Raji (cell line): ENCODE data around the gene FOXP1.

ENCODE experiments used
- POLR2A ChIP-seq: IDR thresholded peaks from 2 replicates; pipeline ENCODE4 v1.6.1; 2011; ENCODE audit warnings: low read depth, low read length, control low read depth; ENCODE audit not compliant: insufficient read depth

The FOXP1 gene

DNA sequence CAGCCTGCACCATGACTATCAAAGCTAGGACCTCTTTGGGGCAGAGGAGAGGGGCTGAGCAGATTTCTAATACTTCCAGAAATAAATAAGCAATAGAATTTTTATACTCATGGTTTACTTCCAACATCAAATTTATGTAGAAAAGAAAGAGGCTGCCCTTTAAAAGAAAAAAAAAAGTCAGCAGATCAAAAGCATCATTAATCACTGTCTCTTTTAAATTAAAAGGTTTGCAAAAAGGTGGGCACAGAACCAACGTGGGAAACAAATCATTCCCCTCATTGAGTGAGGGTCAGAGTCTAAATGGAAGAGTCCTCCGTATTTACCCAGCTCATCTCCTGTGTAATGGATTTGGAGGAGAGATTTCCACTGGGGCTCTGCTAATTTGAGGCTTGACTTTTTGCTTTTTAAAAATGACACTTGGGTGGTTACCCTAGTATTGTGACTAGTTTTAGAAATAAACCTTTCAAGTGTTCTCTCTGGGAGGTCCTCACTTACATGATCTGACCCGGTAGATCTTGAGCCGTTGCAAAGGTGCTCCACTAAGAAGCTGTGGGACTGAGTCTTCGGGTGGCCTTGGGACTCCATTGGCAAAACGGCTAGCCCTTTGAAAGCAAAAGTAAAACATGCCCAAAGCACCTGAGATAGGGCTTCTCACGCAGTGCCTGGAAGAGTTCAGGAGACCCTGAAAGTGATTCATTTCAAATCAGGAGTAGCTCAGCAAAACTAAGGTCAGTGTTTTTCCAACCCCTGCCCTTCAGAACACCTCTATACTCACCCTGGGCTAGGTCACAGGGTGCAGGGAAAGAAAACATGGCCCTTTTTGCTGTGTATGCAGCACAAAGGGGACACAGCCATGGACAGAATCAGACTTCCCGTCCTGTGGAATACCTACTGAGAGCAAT lies 320.9 kb downstream of the FOXP1 start:
- TF ChIP-seq POLR2A, result no peak

DNA sequence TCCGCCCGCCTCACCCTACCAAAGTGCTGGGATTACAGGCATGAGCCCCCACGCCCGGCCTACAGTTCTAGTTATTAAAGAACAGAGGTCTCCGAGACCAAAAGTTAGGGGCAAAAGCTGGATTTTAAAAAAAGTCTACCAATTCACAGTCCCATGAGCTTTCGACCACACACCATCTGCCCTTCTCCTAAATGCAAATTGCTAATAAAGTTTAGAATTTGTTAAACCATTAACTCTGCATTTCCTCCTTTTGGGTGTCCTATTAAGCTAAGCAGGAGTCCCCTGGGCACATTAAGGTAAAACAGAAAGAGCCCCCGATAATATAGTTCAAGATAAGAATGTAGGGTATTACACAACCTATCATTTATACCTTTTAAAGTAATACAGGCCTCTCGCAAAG lies 322.7 kb downstream of the FOXP1 start:
- no peak for TF ChIP-seq POLR2A

DNA sequence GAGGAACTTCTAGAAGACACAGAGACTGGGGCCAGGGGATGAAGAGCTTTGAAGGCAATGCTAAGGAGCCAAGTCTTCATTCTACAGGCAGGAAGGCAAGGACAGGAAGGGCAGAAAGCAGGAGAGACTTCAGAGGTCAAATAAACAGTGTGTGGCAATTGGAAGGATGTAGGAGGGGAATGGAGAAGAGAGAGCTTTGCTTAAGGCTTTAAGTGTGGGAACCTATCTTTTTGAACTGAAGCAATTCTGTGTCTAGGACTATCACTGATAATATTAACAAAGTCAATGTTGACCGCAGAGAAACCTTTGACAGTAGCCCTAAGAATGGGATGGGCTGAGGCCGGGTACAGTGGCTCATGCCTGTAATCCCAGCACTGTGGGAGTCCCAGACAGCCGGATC lies 325.0 kb downstream of the FOXP1 start:
- TF ChIP-seq POLR2A, result no peak

DNA sequence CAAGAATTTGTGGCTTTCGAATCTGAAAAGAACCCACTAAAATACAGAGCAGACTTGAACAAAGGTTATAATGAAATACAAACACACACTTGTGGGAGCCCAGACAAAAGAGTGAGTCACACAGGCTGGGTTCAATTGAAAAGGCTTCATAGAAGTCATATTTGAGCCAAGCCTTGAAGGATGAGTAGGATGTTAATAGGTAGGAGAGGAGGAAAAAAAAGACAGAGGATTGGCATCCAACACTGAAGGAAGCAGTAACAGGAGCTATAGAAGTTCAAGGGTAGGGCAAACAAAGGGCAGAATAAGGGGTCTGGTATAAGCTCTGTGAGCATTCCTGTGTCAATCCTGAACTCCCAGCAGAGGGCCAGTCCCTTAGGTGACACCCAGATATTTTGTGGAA lies 325.4 kb downstream of the FOXP1 start:
- TF ChIP-seq POLR2A, result no peak

DNA sequence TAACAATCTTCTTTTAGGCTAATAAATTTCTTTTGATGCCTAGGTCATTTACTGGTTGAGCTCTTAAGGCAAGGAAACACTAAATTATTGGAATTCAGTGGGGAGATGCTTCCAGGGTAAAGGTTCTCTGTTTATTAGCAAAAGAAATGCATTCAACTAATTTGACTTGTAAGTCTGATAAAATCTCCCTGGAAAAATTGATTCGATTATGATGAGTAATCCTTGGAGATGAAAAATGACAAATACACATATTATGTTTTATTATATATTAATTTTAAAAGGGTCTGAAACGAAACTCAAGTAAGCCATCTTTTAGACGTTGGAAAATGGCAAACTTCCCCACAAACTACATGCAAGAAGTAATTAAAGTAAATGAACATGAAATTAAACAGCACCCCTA lies 328.0 kb downstream of the FOXP1 start:
- no peak for TF ChIP-seq POLR2A

DNA sequence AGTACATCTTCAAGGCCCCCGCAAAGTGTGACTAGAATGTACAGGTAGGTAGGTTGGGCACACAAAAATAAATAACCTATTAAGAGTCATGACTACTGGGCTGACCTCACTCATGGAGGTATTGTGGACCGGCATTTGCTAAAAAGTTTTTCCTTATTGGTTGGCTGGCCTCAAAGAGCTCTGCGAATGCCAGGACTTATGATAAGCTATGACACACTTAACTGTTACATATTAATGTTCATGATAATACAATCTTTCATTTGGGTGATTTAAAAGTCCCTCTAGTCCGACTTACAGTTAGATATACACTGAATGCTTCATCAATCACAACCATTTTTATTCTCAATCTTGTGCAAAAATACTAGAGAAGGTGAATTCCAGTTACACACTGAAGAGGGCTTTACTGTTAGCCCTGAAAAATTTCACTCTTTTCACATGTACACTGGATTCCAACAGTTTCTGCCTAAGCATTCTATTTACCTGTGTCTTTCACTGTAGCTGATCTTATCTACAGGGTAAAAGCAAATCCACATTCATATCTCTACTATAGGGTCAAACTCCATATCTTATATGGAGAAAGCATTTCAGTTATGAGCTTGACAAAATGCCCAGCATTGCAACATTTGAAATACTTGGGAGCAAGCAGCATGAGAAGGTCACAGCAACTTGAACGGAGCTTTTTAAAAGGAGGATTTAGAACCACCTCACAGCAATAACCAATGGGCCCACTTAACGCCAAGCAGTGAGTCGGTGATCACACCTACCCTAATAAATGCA lies 329.1 kb downstream of the FOXP1 start:
- no peak for TF ChIP-seq POLR2A

DNA sequence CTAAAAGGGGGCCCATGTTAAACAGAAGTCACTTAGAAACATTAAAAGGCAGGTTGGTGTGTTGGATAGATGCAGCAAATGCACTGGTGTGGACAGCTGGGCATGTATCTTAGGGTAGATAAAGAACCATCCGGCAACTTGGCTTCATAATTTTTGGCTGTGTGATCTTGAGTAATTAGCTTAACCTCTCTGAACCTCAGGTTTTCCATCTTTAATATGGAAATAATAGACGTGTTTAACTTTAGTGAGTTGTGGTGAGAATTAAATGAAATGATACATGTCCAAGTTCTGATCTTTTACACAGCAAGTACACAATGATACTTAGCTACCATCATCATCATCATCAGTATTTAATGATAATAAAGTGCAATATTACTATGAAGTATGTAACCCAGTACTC lies 330.4 kb downstream of the FOXP1 start:
- TF ChIP-seq POLR2A, result no peak

DNA sequence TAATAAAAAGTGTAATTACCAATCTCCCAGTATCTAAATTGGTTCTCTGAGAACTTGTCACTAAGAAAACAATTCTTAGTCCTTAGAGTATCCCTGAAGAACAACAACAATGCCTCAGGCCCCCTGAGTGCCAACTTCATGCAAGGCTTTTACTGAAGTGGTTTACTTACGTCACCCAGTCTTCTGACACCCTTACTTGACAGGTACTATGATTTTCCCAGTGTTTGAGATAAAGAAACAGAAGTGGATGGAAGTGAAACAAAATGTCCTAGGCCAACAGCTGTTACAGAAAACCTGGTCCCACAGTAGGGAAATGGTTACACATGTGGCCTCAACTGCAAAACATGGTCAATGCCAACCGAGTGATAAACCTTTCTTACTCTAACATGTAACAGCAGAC lies 331.1 kb downstream of the FOXP1 start:
- no peak for TF ChIP-seq POLR2A

DNA sequence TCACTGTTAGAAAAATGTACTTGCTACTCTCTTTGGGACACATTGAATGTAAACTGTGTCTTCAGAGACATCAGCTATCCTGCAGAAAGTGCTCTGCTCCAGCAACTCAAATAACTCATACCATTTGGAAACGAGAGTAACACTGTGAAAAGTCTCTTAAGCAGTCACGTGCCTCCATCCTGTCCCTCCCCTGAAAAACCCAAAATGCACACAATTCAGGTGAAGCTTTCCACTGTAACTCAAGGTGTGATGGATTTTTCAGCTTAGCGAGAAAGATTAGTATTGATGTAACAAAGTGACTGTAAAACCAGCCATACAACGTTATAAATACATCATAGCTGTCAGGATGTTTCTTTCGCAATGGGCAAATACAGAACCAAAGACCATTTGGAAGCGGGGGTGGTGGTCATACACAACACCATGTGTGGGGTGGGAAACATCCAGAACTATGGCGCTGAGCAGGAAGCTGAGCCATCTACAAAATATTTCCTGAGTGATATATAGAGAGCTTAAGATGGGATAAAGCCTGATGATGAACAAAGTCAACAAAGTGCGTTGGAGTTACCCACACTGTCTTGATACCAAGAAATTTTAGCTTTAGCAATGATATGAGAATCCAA lies 332.3 kb downstream of the FOXP1 start:
- TF ChIP-seq POLR2A, result no peak

DNA sequence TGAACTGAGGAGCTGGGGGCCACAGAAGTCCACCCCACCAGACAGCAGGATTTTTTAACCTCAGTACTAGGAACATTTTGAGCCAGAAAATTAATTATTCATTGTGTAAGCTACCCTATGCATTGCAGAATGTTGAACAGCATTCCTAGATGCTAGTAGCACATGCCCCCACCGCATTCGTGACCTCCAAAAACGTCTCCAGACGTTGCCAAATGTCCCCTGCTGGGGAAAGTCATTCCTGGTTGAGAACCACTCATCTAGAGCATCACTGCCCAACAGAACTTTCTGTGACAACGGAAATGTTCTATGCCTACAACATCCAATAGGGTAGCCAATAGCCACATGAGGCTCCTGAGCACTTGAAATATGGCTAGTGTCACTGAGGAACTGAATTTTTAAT lies 333.5 kb downstream of the FOXP1 start:
- TF ChIP-seq POLR2A, result no peak

DNA sequence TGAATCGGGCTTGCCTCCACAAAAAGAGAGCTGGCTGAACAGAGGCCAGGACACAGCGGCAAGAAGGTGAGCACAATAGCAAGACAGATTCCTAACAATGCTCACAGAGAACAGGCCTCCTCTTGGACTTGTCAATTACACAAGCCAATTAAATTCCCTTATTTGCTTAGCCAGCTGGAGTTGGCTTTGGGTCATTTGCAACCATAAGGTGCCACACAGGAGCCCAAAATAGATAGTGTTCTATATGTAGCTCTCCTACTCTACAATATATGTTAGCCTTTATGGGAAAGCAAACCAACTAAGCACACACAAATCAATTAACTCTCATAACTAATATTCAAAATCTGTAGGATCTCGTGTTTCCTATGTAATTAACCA lies 335.6 kb downstream of the FOXP1 start:
- no peak for TF ChIP-seq POLR2A

DNA sequence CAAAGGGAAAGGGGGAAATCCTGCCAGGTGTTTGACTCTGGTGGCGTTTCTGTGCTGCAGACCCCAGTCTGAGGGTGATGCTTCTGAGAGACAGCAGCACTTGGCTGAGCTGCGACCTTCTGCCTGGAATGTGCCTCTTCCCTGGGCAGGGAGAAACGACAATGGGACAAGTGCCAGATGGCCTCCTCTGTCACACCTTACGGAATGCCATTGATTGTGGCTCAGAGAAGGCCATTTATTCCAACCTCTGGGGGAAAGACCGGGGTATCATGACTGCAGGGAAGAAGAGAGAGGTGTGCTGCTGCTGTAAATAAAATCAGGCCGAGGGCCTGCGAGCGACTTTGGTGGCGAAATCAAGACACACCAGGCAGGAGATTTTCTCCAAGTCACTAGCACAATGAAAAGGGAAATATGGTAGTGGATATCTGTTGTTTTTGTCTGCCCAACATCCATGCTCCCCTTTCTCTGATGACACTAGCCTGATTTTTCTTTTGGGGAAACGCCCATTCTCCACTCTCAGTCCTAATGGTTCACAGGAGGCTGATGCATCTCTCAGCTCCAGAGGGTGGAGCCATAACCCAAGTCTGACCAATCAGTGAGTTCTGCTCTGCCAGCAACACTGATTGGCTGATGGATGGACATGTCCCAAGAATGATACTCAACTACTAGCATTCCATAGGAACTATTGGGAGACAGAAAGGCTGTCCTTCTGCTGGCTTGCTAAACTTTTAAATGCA lies 336.1 kb downstream of the FOXP1 start:
- no peak for TF ChIP-seq POLR2A

DNA sequence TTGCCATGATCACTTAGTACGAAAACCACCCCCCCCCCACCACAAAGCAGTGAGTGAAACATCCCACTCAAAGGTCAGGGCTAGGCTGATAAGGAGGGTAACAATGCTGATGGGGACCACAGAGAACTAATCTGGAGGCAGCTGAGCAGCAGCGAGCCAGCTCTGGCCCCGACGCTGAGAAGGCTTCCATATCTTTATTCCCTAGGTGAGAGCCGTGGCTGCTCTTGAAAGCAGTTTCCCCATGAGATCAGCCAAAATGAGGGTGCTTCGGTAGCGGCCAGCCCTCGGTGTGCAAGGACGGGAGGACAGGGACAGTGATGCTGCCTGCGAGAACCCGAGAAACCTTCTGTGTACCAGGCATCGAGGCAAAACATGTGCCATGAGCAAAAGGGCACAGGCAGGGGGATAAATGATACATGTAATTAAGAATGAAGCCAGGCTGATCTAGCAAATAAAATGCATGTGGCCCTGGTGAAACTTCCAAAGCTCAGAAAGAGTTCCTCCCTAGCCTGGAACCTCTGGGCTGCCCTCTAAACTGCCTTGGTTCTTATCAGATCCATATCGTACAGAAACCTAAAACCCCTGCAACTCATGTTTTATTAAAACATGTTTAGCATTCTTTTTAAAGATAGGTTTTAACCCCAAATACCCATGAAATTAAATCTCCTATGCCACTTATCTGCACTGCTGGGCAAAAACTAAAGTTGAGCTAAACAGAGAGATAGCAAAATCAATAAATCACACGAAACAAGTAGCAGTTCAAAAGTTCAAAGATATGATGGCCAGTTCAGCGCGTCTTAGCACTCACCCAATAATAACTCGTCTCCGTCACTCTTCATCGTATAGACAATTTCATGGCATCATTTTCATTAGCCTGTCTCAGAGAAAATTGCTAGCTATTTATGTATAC lies 337.3 kb downstream of the FOXP1 start:
- no peak for TF ChIP-seq POLR2A

DNA sequence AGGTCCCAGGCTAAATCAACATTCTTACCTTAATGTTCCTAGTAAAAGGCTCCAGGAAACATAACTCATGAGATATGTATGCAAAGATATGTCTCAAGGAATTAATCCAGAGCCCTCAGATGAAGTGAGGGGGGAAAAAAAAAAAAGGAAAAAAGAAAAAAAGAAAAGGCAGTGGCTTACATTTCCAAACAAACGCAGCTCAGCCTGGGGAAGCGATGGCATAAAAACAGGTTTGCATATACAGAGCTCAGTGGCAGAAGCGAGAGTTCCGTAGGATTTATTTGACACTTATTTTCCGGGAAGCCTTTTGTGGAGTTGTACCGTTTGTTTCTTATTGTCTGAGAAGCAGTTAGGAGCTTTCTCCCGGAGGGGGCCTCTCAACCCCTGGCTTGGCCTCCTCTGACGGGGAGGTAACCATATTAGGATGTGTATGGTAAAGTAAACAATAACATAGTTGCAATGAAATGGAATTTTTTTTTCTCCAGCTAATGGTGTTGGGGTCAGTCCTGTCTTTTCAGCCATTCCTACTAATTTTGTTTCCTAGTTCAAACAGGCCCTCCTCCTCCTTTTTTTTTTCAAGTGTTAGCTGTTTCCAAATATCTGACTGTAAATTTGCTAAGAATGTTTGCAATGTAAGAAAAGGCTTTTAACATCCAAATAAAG lies 338.6 kb downstream of the FOXP1 start:
- no peak for TF ChIP-seq POLR2A
